RPMI7951 (cell line): Measurements from ENCODE around the gene NFATC4. TPM values are rescaled to one million over a fixed set of nuclear protein-coding genes. Genes with fewer than 3 reads are reported as not detected.

ENCODE experiments used
- total RNA-seq: library from RNA; depleted of rRNA; stranded (reverse); fragments of >200 nt; shearing (Covaris generic); gene quantifications from 2 replicates; pipeline ENCODE4 v1.2.3, GENCODE V29; 2014; rRNA removed

NFATC4 gene
- total RNA-seq, 1 experiment from 2014 or later: 10.6 TPM

Other genes starting within 250 kb of the NFATC4 start
- gene FITM1, start 237.5 kb upstream of the NFATC4 start, total RNA-seq: 0.20 TPM in 1 of 2 replicates, not detected in the other
- gene PSME1, start 232.0 kb upstream of the NFATC4 start, total RNA-seq: 294 and 310 TPM in 2 replicates
- 25.8 and 32.6 TPM in 2 replicates for gene EMC9, start 226.6 kb upstream of the NFATC4 start, total RNA-seq
- gene PSME2, start 221.6 kb upstream of the NFATC4 start, total RNA-seq: 237 and 262 TPM in 2 replicates
- 28.5 and 37.8 TPM in 2 replicates for gene RNF31, start 220.7 kb upstream of the NFATC4 start, total RNA-seq
- gene IRF9, start 206.9 kb upstream of the NFATC4 start, total RNA-seq: 39.3 and 54.4 TPM in 2 replicates
- gene REC8, start 196.1 kb upstream of the NFATC4 start, total RNA-seq: 0.39 and 1.1 TPM in 2 replicates
- gene IPO4, start 179.4 kb upstream of the NFATC4 start, total RNA-seq: 22.9 and 30.9 TPM in 2 replicates
- gene TM9SF1, start 172.7 kb upstream of the NFATC4 start, total RNA-seq: 52.5 and 69.2 TPM in 2 replicates
- not detected in 2 replicates for gene TSSK4, start 162.5 kb upstream of the NFATC4 start, total RNA-seq
- gene CHMP4A, start 154.7 kb upstream of the NFATC4 start, total RNA-seq: 13.5 and 39.7 TPM in 2 replicates
- gene MDP1, start 152.1 kb upstream of the NFATC4 start, total RNA-seq: 23.3 and 26.2 TPM in 2 replicates
- 306 and 349 TPM in 2 replicates for gene NEDD8, start 135.8 kb upstream of the NFATC4 start, total RNA-seq
- gene GMPR2, start 135.3 kb upstream of the NFATC4 start, total RNA-seq: 51.2 and 52.9 TPM in 2 replicates
- 39.5 and 42.9 TPM in 2 replicates for gene TINF2, start 125.6 kb upstream of the NFATC4 start, total RNA-seq
- gene TGM1, start 105.0 kb upstream of the NFATC4 start, total RNA-seq: 0.60 and 0.78 TPM in 2 replicates
- gene RABGGTA, start 96.6 kb upstream of the NFATC4 start, total RNA-seq: 15.8 and 20.2 TPM in 2 replicates
- gene DHRS1, start 68.4 kb upstream of the NFATC4 start, total RNA-seq: 12.6 and 15.6 TPM in 2 replicates
- 10.7 and 10.8 TPM in 2 replicates for gene NOP9, start 68.3 kb upstream of the NFATC4 start, total RNA-seq
- not detected in 2 replicates for gene CIDEB, start 60.2 kb upstream of the NFATC4 start, total RNA-seq
- 0.72 and 0.88 TPM in 2 replicates for gene LTB4R2, start 58.0 kb upstream of the NFATC4 start, total RNA-seq
- gene LTB4R, start 56.7 kb upstream of the NFATC4 start, total RNA-seq: 0.48 and 0.59 TPM in 2 replicates
- gene ADCY4, start 33.1 kb upstream of the NFATC4 start, total RNA-seq: not detected in 2 replicates
- gene RIPK3, start 28.2 kb upstream of the NFATC4 start, total RNA-seq: 0.60 and 1.3 TPM in 2 replicates
- gene NYNRIN, start 30.8 kb downstream of the NFATC4 start, total RNA-seq: 0.36 and 0.39 TPM in 2 replicates
- gene CBLN3, start 61.5 kb downstream of the NFATC4 start, total RNA-seq: 0.72 and 1.3 TPM in 2 replicates
- gene KHNYN, start 61.8 kb downstream of the NFATC4 start, total RNA-seq: 18.4 and 23.1 TPM in 2 replicates
- 12.1 and 17.1 TPM in 2 replicates for gene SDR39U1, start 74.6 kb downstream of the NFATC4 start, total RNA-seq
- gene CMA1, start 140.1 kb downstream of the NFATC4 start, total RNA-seq: not detected in 2 replicates
- gene CTSG, start 208.1 kb downstream of the NFATC4 start, total RNA-seq: not detected in 2 replicates
- gene GZMH, start 241.5 kb downstream of the NFATC4 start, total RNA-seq: not detected in 2 replicates